Vagina (tissue), 2 donors: ENCODE data around the gene EZH2. TPM values are rescaled to one million over a fixed set of nuclear protein-coding genes. Genes with fewer than 3 reads are reported as not detected.

ENCODE experiments used
- DNase-seq, 2 donors: peaks; one replicate each; pipeline ENCODE4 v3.0.0-alpha.2; 2017; ENCODE audit errors: extremely low spot score in 2 of 2
- H3K27ac ChIP-seq: fragments of 200-600 bp; sonication (generic); one replicate; pipeline ENCODE4 v1.5.1; 2019
- H3K27me3 ChIP-seq: fragments of 200-600 bp; sonication (generic); one replicate; pipeline ENCODE4 v1.5.1; 2019
- H3K36me3 ChIP-seq, 2 donors: fragments of 200-600 bp; sonication (generic); one replicate each; pipeline ENCODE4 v1.5.1; 2017 to 2019
- H3K4me1 ChIP-seq: fragments of 200-600 bp; sonication (generic); one replicate; pipeline ENCODE4 v1.5.1; 2019
- H3K4me3 ChIP-seq, 2 donors: fragments of 200-600 bp; sonication (generic); 1 replicate in 1 of 2; 2 replicates in 1 of 2; pipeline ENCODE4 v1.5.1; 2016 to 2019
- H3K9me3 ChIP-seq: fragments of 200-600 bp; sonication (generic); one replicate; pipeline ENCODE4 v1.5.1; 2019
- POLR2A ChIP-seq, 2 donors: fragments of 450-650 bp; IDR thresholded peaks; one replicate each; pipeline ENCODE4 v1.6.1; 2017; ENCODE audit warnings: antibody characterized with exemption in 2 of 2, mild to moderate bottlenecking in 2 of 2, moderate library complexity in 2 of 2
- POLR2AphosphoS5 ChIP-seq, 2 donors: sonication (generic); formaldehyde crosslinking; IDR thresholded peaks; one replicate each; pipeline ENCODE4 v1.9.0; 2017; ENCODE audit warnings: antibody characterized with exemption in 2 of 2, mild to moderate bottlenecking in 2 of 2, low read depth in 1 of 2; ENCODE audit not compliant: insufficient read depth in 1 of 2
- intact Hi-C: fragments of 100-400 bp; cut with DNase I; formaldehyde crosslinking; loops from one replicate; pipeline ENCODE4 v1.15.1; 2023
- total RNA-seq: library from RNA; depleted of rRNA; stranded (reverse); fragments of >200 nt; gene quantifications from one replicate; pipeline ENCODE4 v1.2.3, GENCODE V29; 2016
- TF ChIP-seq, protein P1 (sequence below), 3 experiments: fragments of 450-650 bp in 2 of 3; fragments of 200-600 bp in 1 of 3; sonication (generic) in 1 of 3; IDR thresholded peaks; one replicate each; pipeline ENCODE4 v1.5.1; 2017 to 2019; ENCODE audit warnings: antibody characterized with exemption in 3 of 3, mild to moderate bottlenecking in 2 of 3, moderate library complexity in 2 of 3

Gene EZH2
- total RNA-seq = 7.9 TPM

DNA sequence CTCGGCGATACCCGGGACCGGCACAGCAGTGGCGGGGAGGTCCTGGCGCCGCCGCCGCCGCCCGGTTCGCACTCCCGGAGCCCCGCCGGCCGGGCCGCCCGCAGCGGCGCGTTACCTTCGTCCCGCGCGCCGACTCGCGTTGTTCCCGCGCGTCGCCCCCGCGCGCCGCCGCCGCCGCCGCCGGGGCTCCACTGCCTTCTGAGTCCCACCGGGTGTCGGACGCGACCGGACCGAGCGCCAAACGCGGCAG, at the start of gene EZH2:
Gene EZH2, minus strand, starts transcription at position 243 of the 250 bp plus-strand sequence. CDS start 36,993 bp downstream, outside the sequence.
- Histone ChIP-seq H3K27ac (peak within 1 kb of the TSS; percentile 84), H3K27me3 (no peaks in the 10 kb centered on the region), H3K4me1 (peaks cover 18% of the 10 kb centered on the region), H3K9me3 (no peaks in the 10 kb centered on the region), H3K36me3 (no peaks in the 10 kb centered on the region), H3K4me3 (peak within 1 kb of the TSS; percentile 93 to 99)
- DNase-seq = no peak
- intact Hi-C loops = loop anchor here (1.0 to 10.0 kb wide), 2 partner anchors 81 to 186 kb away; partner anchors contain the start of gene CUL1
- no peak for TF ChIP-seq POLR2A (IDR thresholded peaks at IDR 0.05)
- TF ChIP-seq POLR2AphosphoS5 (IDR thresholded peaks at IDR 0.05; ENCODE audit: insufficient read depth in 1 of 2, low read depth in 1 of 2) = no peak
- TF ChIP-seq, protein P1, sequence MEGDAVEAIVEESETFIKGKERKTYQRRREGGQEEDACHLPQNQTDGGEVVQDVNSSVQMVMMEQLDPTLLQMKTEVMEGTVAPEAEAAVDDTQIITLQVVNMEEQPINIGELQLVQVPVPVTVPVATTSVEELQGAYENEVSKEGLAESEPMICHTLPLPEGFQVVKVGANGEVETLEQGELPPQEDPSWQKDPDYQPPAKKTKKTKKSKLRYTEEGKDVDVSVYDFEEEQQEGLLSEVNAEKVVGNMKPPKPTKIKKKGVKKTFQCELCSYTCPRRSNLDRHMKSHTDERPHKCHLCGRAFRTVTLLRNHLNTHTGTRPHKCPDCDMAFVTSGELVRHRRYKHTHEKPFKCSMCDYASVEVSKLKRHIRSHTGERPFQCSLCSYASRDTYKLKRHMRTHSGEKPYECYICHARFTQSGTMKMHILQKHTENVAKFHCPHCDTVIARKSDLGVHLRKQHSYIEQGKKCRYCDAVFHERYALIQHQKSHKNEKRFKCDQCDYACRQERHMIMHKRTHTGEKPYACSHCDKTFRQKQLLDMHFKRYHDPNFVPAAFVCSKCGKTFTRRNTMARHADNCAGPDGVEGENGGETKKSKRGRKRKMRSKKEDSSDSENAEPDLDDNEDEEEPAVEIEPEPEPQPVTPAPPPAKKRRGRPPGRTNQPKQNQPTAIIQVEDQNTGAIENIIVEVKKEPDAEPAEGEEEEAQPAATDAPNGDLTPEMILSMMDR (IDR thresholded peaks at IDR 0.05) = no peak

DNA sequence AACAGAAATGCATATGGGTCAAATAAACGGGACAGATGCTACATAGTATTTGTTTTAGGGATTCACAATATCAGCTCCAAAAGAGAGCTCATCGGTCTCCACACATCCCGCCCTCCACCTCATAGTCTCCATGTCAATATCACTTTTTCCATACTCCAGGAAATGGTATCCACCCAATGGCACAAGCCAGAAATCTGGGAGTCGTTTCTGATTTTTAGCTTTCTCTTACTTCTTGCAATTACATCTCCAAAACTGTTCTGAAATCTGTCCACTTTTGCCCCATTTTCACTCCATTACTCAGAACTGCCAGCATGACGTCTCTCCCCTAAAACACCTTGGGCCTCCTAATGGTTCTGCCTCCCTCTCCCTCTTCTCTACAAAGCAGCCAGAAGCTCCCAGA, 47.4 kb upstream of the EZH2 start:
- Histone ChIP-seq H3K4me1 (no peaks in the 10 kb centered on the region), H3K36me3 (no peaks in the 10 kb centered on the region), H3K27me3 (no peaks in the 10 kb centered on the region), H3K4me3 (no peak overlapping the region), H3K9me3 (no peaks in the 10 kb centered on the region), H3K27ac (no peak overlapping the region)
- TF ChIP-seq POLR2AphosphoS5 (IDR thresholded peaks at IDR 0.05; ENCODE audit: insufficient read depth in 1 of 2, low read depth in 1 of 2) = no peak
- TF ChIP-seq POLR2A (IDR thresholded peaks at IDR 0.05) = no peak
- TF ChIP-seq, protein P1 (IDR thresholded peaks at IDR 0.05) = no peak
- intact Hi-C loops = no loop called here
- no peak for DNase-seq

DNA sequence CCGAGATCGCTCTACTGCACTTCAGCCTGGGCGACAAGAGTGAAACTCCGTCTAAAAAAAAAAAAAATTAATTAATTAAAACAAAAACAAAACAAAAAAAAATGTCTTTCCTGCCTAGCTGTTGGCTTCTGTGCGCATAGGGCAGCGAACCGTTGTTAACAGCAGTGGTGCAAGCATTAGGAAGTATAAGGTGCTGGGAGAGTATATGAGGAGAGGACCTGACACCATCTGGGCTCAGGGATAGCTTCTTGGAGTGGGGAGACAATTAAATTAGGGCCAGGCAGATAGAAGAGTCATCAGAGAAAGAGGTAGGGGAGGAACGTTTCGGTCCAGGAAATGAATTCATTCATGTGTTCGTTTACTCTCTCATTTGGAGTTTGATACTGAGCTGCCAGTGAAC, 46.2 kb upstream of the EZH2 start:
- Histone ChIP-seq H3K27me3 (no peaks in the 10 kb centered on the region), H3K4me3 (no peak overlapping the region), H3K9me3 (no peaks in the 10 kb centered on the region), H3K27ac (no peak overlapping the region), H3K36me3 (no peaks in the 10 kb centered on the region), H3K4me1 (no peaks in the 10 kb centered on the region)
- TF ChIP-seq POLR2AphosphoS5 (IDR thresholded peaks at IDR 0.05; ENCODE audit: insufficient read depth in 1 of 2, low read depth in 1 of 2) (no peak), POLR2A (IDR thresholded peaks at IDR 0.05) (no peak)
- TF ChIP-seq, protein P1 (IDR thresholded peaks at IDR 0.05) = no peak
- intact Hi-C loops = no loop called here
- DNase-seq = no peak

DNA sequence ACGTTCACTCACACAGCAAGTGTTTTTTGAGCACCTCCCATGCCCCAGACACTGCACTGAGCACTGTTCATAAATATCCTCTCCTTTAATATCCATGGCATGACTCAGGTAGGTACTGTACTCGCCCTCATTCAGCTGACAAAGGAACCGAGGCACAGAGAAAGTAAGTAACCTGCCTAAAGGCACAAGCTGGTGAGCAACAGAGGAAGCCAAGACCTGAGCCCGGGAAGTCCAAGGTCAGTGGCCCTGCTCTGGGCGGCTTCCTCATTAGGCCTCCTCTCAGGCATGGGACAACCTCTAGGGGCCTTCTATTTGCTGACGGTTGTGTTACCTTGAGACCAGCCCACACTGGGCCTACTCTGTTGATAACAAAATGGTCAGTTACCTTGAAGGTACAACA, 45.1 kb upstream of the EZH2 start:
- Histone ChIP-seq H3K27ac (no peak overlapping the region), H3K9me3 (no peaks in the 10 kb centered on the region), H3K27me3 (no peaks in the 10 kb centered on the region), H3K36me3 (no peaks in the 10 kb centered on the region), H3K4me1 (no peaks in the 10 kb centered on the region), H3K4me3 (no peak overlapping the region)
- TF ChIP-seq POLR2A (IDR thresholded peaks at IDR 0.05) (no peak), POLR2AphosphoS5 (IDR thresholded peaks at IDR 0.05; ENCODE audit: insufficient read depth in 1 of 2, low read depth in 1 of 2) (no peak)
- TF ChIP-seq, protein P1 (IDR thresholded peaks at IDR 0.05) = no peak
- no peak for DNase-seq
- intact Hi-C loops = no loop called here

DNA sequence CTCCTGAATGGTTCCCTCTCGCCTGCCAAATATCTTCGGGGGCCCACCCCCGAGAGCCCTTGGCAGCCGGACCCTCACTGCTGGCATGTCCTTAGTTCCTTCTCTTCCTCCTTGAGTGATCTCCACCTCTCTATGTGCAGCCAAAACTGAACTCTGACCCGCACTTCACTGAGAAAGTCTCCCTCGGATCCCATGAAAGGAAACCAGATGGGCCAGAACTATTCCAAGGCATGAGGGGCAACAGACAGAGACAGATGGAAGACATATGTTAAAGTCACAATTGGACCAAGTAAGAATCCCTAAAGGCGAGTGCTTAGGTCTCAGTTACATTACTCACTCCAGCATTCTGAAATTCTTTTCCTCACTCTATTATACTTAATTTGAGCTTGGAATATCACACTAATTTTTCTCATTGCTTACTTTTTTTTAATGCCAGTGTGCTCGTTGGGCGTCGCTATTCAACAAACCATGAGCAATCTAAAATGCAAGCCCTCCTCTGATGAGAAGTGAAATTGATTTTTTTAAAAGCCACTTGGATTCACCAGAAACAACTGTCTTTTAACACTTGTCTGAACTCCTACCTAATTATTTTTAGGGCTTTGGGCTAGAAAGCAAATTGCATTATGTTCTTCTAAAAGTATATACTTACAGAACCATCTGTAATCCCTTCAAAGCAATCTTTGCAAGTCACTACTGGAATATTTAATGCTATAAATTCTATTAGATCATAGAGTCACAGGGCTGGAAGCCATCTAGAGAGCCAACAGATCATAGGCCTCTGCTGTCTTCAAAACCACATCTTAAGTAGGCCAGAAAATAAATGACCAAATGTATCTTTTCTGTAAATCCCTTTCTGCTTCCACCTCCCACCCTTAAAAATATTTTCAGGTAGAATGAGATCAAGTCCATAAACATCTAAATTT, 43.3 kb upstream of the EZH2 start:
- no peak for DNase-seq
- no peaks in the 10 kb centered on the region for H3K27me3 ChIP-seq
- H3K4me1 ChIP-seq = no peaks in the 10 kb centered on the region
- TF ChIP-seq, protein P1 (IDR thresholded peaks at IDR 0.05) = no peak
- no peak for TF ChIP-seq POLR2A (IDR thresholded peaks at IDR 0.05)
- no peak for TF ChIP-seq POLR2AphosphoS5 (IDR thresholded peaks at IDR 0.05; ENCODE audit: insufficient read depth in 1 of 2, low read depth in 1 of 2)
- no peaks in the 10 kb centered on the region for H3K9me3 ChIP-seq
- H3K36me3 ChIP-seq = no peaks in the 10 kb centered on the region
- no peak overlapping the region for H3K27ac ChIP-seq
- H3K4me3 ChIP-seq = no peak overlapping the region
- intact Hi-C loops = no loop called here
